ENCODE data around the gene ZNF2.

GRCh38 chr2:95158441-95158840 is 7.2 kb upstream of the ZNF2 start:
- TF ChIP-seq CTCF (conservative IDR thresholded peaks at IDR 0.05; ENCODE audit: low read length) (no peak), EZH2phosphoT487 (IDR thresholded peaks at IDR 0.05; ENCODE audit: borderline replicate concordance, low read depth, low read length) (no peak)

Measured in OCI-LY7 (cell line).